ENCODE results near the gene TMEM100.

DNA sequence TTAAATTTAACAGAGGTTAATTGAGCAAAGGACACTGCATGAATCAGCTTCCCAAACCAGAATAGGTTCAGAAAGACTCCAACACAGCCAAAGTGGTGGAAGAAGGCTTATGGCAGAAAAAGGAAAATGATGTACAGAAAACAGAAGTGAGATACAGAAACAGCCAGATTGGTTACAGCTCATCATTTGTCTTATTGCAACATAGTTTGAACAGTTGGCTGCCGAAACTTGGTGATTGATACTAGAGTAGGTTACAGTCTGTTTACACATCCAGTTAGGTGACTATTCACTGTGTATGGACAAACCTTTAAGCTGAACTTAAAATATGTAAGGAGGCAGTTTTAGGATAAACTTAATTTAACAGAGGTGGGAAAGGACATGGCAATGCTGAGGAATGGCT is 18.3 kb downstream of the TMEM100 start:
- no peak for TF ChIP-seq CTCF (IDR thresholded peaks at IDR 0.05)
- TF ChIP-seq ZFX (IDR thresholded peaks at IDR 0.05; ENCODE audit: borderline replicate concordance) = no peak
